LNCaP clone FGC (cell line): ENCODE data around the gene DHX57.
A peak's percentile ranks its signal among the peaks of the same experiment; 100 is the strongest.

Experiments
- DNase-seq: peaks from one replicate; pipeline ENCODE4 v3.0.0-alpha.2; 2011; ENCODE audit warnings: low read depth
- H3K4me3 ChIP-seq: 2 replicates; pipeline ENCODE4 v1.5.1; 2011; ENCODE audit warnings: mild to moderate bottlenecking, low read depth, low read length, control low read depth
- TF ChIP-seq, protein P1 (sequence below): IDR thresholded peaks from 2 replicates; pipeline ENCODE4 v1.5.1; 2012; ENCODE audit warnings: mild to moderate bottlenecking; ENCODE audit not compliant: control insufficient read depth, insufficient read depth; ENCODE audit errors: extremely low read depth

DHX57 gene

GRCh38 chr2:38889045-38889444 is 13.3 kb upstream of the DHX57 start:
- DNase-seq = no peak
- no peak overlapping the region for H3K4me3 ChIP-seq
- TF ChIP-seq, protein P1, sequence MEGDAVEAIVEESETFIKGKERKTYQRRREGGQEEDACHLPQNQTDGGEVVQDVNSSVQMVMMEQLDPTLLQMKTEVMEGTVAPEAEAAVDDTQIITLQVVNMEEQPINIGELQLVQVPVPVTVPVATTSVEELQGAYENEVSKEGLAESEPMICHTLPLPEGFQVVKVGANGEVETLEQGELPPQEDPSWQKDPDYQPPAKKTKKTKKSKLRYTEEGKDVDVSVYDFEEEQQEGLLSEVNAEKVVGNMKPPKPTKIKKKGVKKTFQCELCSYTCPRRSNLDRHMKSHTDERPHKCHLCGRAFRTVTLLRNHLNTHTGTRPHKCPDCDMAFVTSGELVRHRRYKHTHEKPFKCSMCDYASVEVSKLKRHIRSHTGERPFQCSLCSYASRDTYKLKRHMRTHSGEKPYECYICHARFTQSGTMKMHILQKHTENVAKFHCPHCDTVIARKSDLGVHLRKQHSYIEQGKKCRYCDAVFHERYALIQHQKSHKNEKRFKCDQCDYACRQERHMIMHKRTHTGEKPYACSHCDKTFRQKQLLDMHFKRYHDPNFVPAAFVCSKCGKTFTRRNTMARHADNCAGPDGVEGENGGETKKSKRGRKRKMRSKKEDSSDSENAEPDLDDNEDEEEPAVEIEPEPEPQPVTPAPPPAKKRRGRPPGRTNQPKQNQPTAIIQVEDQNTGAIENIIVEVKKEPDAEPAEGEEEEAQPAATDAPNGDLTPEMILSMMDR = no peak

DNA sequence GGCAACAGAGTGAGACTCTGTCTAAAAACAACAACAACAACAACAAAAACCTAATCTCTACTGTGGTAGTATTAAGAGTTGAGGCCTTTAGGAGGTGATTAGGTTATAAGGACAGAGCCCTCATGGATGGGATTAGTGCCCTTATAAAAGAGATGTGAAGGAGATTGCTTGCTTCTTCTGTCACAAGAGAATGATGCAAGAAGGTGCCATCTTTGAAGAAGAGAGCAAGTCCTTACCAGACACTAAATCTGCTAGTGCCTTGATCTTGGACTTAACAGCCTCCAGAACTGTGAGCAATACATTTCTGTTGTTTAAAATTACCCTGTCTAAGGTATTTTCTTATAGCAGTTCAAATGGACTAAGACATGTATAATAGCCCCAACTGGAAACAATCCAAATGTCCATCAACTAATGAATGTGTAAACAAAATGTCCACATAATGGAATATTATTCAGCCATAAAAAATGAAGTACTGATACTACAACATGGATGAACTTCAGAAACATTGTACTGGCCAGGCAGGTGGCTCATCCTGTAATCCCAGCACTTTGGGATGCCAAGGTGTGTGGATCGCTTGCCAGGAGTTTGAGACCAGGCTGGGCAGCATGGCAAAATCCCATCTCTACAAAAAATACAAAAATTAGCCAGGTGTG is 12.3 kb upstream of the DHX57 start:
- TF ChIP-seq, protein P1 = no peak
- no peak for DNase-seq
- H3K4me3 ChIP-seq = no peak overlapping the region

GRCh38 chr2:38887347-38887746 is 11.6 kb upstream of the DHX57 start:
- TF ChIP-seq, protein P1 = no peak
- no peak for DNase-seq

GRCh38 chr2:38886063-38886462 is 10.3 kb upstream of the DHX57 start:
- DNase-seq = no peak
- TF ChIP-seq, protein P1 = no peak
- H3K4me3 ChIP-seq = no peak overlapping the region

More at GRCh38 chr2:38887347-38887746, 11.6 kb upstream of the DHX57 start:
- no peak overlapping the region for H3K4me3 ChIP-seq

GRCh38 chr2:38876407-38876806 is 673 bp upstream of the DHX57 start:
- TF ChIP-seq, protein P1 = no peak
- H3K4me3 ChIP-seq = peak overlapping the region; percentile 80
- DNase-seq = no peak

GRCh38 chr2:38875227-38875575 is 533 bp downstream of the DHX57 start:
- H3K4me3 ChIP-seq = peak overlapping the region; percentile 80
- TF ChIP-seq, protein P1 = no peak
- no peak for DNase-seq

DNA sequence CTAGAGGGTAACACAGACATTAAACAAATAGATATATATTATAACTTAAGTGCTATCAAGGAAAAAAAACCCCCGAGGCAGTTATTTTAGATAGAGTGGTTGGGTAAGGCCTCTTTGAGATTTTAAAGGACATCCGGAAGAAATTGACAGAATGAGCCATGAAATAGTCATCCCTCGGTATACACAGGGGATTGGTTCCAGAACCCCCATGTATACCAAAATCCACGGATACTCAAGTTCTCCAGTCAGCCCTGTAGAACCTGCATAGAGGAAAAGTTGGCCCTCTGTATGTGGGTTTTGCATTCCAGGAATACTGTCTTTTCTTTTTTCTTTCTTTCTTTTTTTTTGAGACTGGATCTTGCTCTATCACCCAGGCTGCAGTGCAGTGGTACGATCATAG is 2.0 kb downstream of the DHX57 start:
- no peak for DNase-seq
- TF ChIP-seq, protein P1 = no peak

More for the DNA sequence above, 2.0 kb downstream of the DHX57 start:
- no peak overlapping the region for H3K4me3 ChIP-seq
